Measurements from ENCODE around the gene BUB3.

- TF ChIP-seq NANOG (IDR thresholded peaks at IDR 0.05; ENCODE audit: insufficient read depth, low read depth, low read length, poor library complexity, severe bottlenecking) (no peak), RAD21 (IDR thresholded peaks at IDR 0.05 in 1 of 2, conservative IDR thresholded peaks at IDR 0.05 in 1 of 2; ENCODE audit: low read depth in 2 of 2, low read length in 2 of 2) (no peak), RFX5 (IDR thresholded peaks at IDR 0.05; ENCODE audit: borderline replicate concordance, low read depth, low read length) (no peak)
- TF ChIP-seq, protein P1, sequence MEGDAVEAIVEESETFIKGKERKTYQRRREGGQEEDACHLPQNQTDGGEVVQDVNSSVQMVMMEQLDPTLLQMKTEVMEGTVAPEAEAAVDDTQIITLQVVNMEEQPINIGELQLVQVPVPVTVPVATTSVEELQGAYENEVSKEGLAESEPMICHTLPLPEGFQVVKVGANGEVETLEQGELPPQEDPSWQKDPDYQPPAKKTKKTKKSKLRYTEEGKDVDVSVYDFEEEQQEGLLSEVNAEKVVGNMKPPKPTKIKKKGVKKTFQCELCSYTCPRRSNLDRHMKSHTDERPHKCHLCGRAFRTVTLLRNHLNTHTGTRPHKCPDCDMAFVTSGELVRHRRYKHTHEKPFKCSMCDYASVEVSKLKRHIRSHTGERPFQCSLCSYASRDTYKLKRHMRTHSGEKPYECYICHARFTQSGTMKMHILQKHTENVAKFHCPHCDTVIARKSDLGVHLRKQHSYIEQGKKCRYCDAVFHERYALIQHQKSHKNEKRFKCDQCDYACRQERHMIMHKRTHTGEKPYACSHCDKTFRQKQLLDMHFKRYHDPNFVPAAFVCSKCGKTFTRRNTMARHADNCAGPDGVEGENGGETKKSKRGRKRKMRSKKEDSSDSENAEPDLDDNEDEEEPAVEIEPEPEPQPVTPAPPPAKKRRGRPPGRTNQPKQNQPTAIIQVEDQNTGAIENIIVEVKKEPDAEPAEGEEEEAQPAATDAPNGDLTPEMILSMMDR (IDR thresholded peaks at IDR 0.05; ENCODE audit: control extremely low read depth in 1 of 3, insufficient read depth in 1 of 3, low read depth in 1 of 3, low read length in 3 of 3): no peak
These were observed 10.9 kb upstream of the BUB3 start for GRCh38 chr10:123143162-123143824.

Data from H1 (cell line).